Caco-2 (cell line): ENCODE results near the gene ZNF414. TPM values are rescaled to one million over a fixed set of nuclear protein-coding genes. Genes with fewer than 3 reads are reported as not detected.
A peak's percentile ranks its signal among the peaks of the same experiment; 100 is the strongest.

ENCODE experiments used
- BruUV-seq: library from RNA; stranded (reverse); fragments of 400-500 nt; replicated peaks from 2 replicates; lab custom pipeline; 2021; lab: Mats Ljungman, UMichigan
- CTCF ChIA-PET: fragments of 300-600 bp; sonication (Branson Sonifier 250); formaldehyde crosslinking; loops from one replicate; lab custom pipeline; 2022; ENCODE audit warnings: antibody characterized with exemption; lab: Charles Lee
- POLR2A ChIA-PET: fragments of 300-600 bp; sonication (Branson Sonifier 250); formaldehyde crosslinking; loops from one replicate; lab custom pipeline; 2022; ENCODE audit warnings: antibody characterized with exemption; lab: Charles Lee
- DNase-seq, 2 experiments: peaks; one replicate each; pipeline versions ENCODE4 v3.0.0 to v3.0.0-alpha.2; 2020 to 2022
- H3K27me3 ChIP-seq: replicated peaks from 2 replicates; pipeline ENCODE4 v1.6.0; 2011; ENCODE audit warnings: low read length; ENCODE audit not compliant: control insufficient read depth, insufficient read depth
- H3K36me3 ChIP-seq: 2 replicates; pipeline ENCODE4 v1.5.1; 2011; ENCODE audit warnings: low read length; ENCODE audit not compliant: control insufficient read depth, insufficient read depth
- H3K4me1 ChIP-seq: fragments of 250-450 bp; sonication (Bioruptor Pico); 2 replicates; pipeline ENCODE4 v1.5.1; 2020; ENCODE audit warnings: mild to moderate bottlenecking
- H3K4me3 ChIP-seq: 2 replicates; pipeline ENCODE4 v1.5.1; 2011; ENCODE audit warnings: low read depth, mild to moderate bottlenecking, control low read depth, low read length
- H3K9me3 ChIP-seq: fragments of 250-450 bp; sonication (Bioruptor Pico); 2 replicates; pipeline ENCODE4 v1.5.1; 2020; ENCODE audit warnings: mild to moderate bottlenecking, moderate library complexity
- H3K27ac Mint-ChIP-seq: one replicate; pipeline ENCODE4 v1.8.0; 2022; ENCODE audit warnings: mixed read lengths; ENCODE audit not compliant: unreplicated experiment
- H3K27me3 Mint-ChIP-seq: one replicate; pipeline ENCODE4 v1.8.0; 2022; ENCODE audit warnings: mixed read lengths; ENCODE audit not compliant: insufficient read depth, unreplicated experiment
- H3K36me3 Mint-ChIP-seq: one replicate; pipeline ENCODE4 v1.8.0; 2022; ENCODE audit warnings: mild to moderate bottlenecking, mixed read lengths; ENCODE audit not compliant: insufficient read depth, unreplicated experiment
- H3K4me1 Mint-ChIP-seq: one replicate; pipeline ENCODE4 v1.8.0; 2022; ENCODE audit warnings: low read depth, mixed read lengths; ENCODE audit not compliant: unreplicated experiment
- H3K4me3 Mint-ChIP-seq: one replicate; pipeline ENCODE4 v1.8.0; 2022; ENCODE audit warnings: mild to moderate bottlenecking, moderate library complexity, mixed read lengths; ENCODE audit not compliant: unreplicated experiment
- H3K9me3 Mint-ChIP-seq: one replicate; pipeline ENCODE4 v1.8.0; 2022; ENCODE audit warnings: mixed read lengths; ENCODE audit not compliant: unreplicated experiment
- CTCF ChIP-seq, 2 experiments: fragments of 200-600 bp in 1 of 2; IDR thresholded peaks; 1 replicate in 1 of 2; 2 replicates in 1 of 2; pipeline versions ENCODE4 v1.5.1 to v1.8.0; 2011 to 2022; ENCODE audit warnings: antibody characterized with exemption in 1 of 2, control low read depth in 1 of 2, inconsistent platforms in 1 of 2, low read depth in 1 of 2, low read length in 1 of 2, mild to moderate bottlenecking in 1 of 2, moderate library complexity in 1 of 2; ENCODE audit not compliant: insufficient read depth in 1 of 2, severe bottlenecking in 1 of 2, unreplicated experiment in 1 of 2
- intact Hi-C: fragments of 100-400 bp; cut with micrococcal nuclease; formaldehyde crosslinking; loops from one replicate; pipeline ENCODE4 v1.10.0; 2022; ENCODE audit not compliant: unreplicated experiment
- total RNA-seq: library from RNA; stranded (reverse); gene quantifications from 2 replicates; pipeline ENCODE4 v1.2.3, GENCODE V29; 2022

ZNF414 gene
- total RNA-seq, 1 experiment from 2014 or later: 25.0 TPM

GRCh38 chr19:8526345-8527091 lies 12.6 kb upstream of the ZNF414 start:
- no peaks in the 10 kb centered on the region; the same call in 1 of the 2 replicates for H3K36me3 ChIP-seq
- H3K27me3 ChIP-seq: no peaks in the 10 kb centered on the region
- ChIA-PET POLR2A (interaction anchor here (2.5 kb wide), 1 partner anchor 13 kb away, joined by 55 read pairs; the partner anchor contains the start of gene ZNF414), CTCF (interaction anchor here (0.5 to 1.5 kb wide), 5 partner anchors 13 to 114 kb away, joined by 3 to 12 read pairs (median 8); partner anchors contain the start of genes MARCHF2 and ZNF414)
- H3K9me3 ChIP-seq: no peaks in the 10 kb centered on the region
- H3K4me1 Mint-ChIP-seq: peaks cover 7% of the 10 kb centered on the region
- H3K4me1 ChIP-seq: peaks cover 2% of the 10 kb centered on the region; the same call in 1 of the 2 replicates
- no peak overlapping the region for H3K27ac Mint-ChIP-seq
- peak; percentile 94 for DNase-seq
- no peak overlapping the region for H3K4me3 Mint-ChIP-seq
- no peak for TF ChIP-seq CTCF (IDR thresholded peaks at IDR 0.05; ENCODE audit: insufficient read depth in 1 of 2, low read depth in 1 of 2, low read length in 1 of 2, severe bottlenecking in 1 of 2, unreplicated experiment in 1 of 2)
- no TSS peak for BruUV-seq
- no peaks in the 10 kb centered on the region for H3K27me3 Mint-ChIP-seq
- no peaks in the 10 kb centered on the region for H3K36me3 Mint-ChIP-seq
- peak overlapping the region; percentile 86 for H3K4me3 ChIP-seq
- H3K9me3 Mint-ChIP-seq: no peaks in the 10 kb centered on the region
- intact Hi-C loops: loop anchor here (5.0 kb wide), 1 partner anchor 1301 kb away; the partner anchor contains the start of gene UBL5

- no peak for DNase-seq
- intact Hi-C loops: loop anchor here (1.0 to 5.0 kb wide), 3 partner anchors 12 to 1302 kb away; partner anchors contain the start of genes RAB11B and UBL5
- Histone ChIP-seq H3K4me3 (peak overlapping the region; percentile 31), H3K4me1 (no peaks in the 10 kb centered on the region), H3K27me3 (no peaks in the 10 kb centered on the region), H3K36me3 (no peaks in the 10 kb centered on the region; the same call in 1 of the 2 replicates), H3K9me3 (no peaks in the 10 kb centered on the region)
- no peaks in the 10 kb centered on the region for H3K9me3 Mint-ChIP-seq
- no peaks in the 10 kb centered on the region for H3K36me3 Mint-ChIP-seq
- POLR2A ChIA-PET: interaction anchor here (0.9 to 2.5 kb wide), 2 partner anchors 12 to 81 kb away, joined by 9 to 55 read pairs; partner anchors contain the start of genes HNRNPM and ZNF414
- CTCF ChIA-PET: interaction anchor here (1.5 to 2.2 kb wide), 2 partner anchors 12 to 112 kb away, joined by 12 to 14 read pairs; partner anchors contain the start of genes MARCHF2 and ZNF414
- BruUV-seq: no TSS peak
- no peak overlapping the region for H3K4me3 Mint-ChIP-seq
- peaks cover 7% of the 10 kb centered on the region for H3K4me1 Mint-ChIP-seq
- H3K27ac Mint-ChIP-seq: no peak overlapping the region
- no peaks in the 10 kb centered on the region for H3K27me3 Mint-ChIP-seq
- TF ChIP-seq CTCF (IDR thresholded peaks at IDR 0.05; ENCODE audit: insufficient read depth in 1 of 2, low read depth in 1 of 2, low read length in 1 of 2, severe bottlenecking in 1 of 2, unreplicated experiment in 1 of 2): peak; percentile 26 to 67
Measured at GRCh38 chr19:8525401-8525684, 11.4 kb upstream of the ZNF414 start.

- no peaks in the 10 kb centered on the region for H3K36me3 Mint-ChIP-seq
- ChIA-PET CTCF (no interaction called here), POLR2A (no interaction called here)
- BruUV-seq: no TSS peak
- H3K4me3 Mint-ChIP-seq: no peak overlapping the region
- TF ChIP-seq CTCF (IDR thresholded peaks at IDR 0.05; ENCODE audit: insufficient read depth in 1 of 2, low read depth in 1 of 2, low read length in 1 of 2, severe bottlenecking in 1 of 2, unreplicated experiment in 1 of 2): no peak
- no peak overlapping the region for H3K27ac Mint-ChIP-seq
- Histone ChIP-seq H3K4me3 (no peak overlapping the region), H3K36me3 (no peaks in the 10 kb centered on the region), H3K9me3 (no peaks in the 10 kb centered on the region), H3K4me1 (0 out of 2 replicates have a peak, but pooled peaks cover 4% of the 10 kb centered on the region), H3K27me3 (no peaks in the 10 kb centered on the region)
- intact Hi-C loops: no loop called here
- H3K4me1 Mint-ChIP-seq: no peaks in the 10 kb centered on the region
- no peak for DNase-seq
- H3K9me3 Mint-ChIP-seq: no peaks in the 10 kb centered on the region
- no peaks in the 10 kb centered on the region for H3K27me3 Mint-ChIP-seq
Measured at GRCh38 chr19:8519388-8519787, 5.4 kb upstream of the ZNF414 start.
